HepG2 (cell line): ENCODE data around the gene ERCC4. TPM values are rescaled to one million over a fixed set of nuclear protein-coding genes. Genes with fewer than 3 reads are reported as not detected.
A peak's percentile ranks its signal among the peaks of the same experiment; 100 is the strongest.

Experiments
- ATF1 ChIP-seq: IDR thresholded peaks from 2 replicates; pipeline ENCODE4 v1.6.1; 2016; ENCODE audit warnings: mild to moderate bottlenecking, control low read depth
- CHD2 ChIP-seq: IDR thresholded peaks from 2 replicates; pipeline ENCODE4 v1.6.1; 2011; ENCODE audit warnings: low read depth, low read length, improper control_type of control experiment
- EED ChIP-seq: sonication (generic); formaldehyde crosslinking; IDR thresholded peaks from 2 replicates; pipeline ENCODE4 v1.5.0; 2020; ENCODE audit warnings: mild to moderate bottlenecking, missing genetic modification reagents
- HNRNPK ChIP-seq: fragments of 200-400 bp; formaldehyde crosslinking; IDR thresholded peaks from 2 replicates; pipeline ENCODE4 v1.6.1; 2018; ENCODE audit warnings: low read length, low read depth, moderate library complexity, mild to moderate bottlenecking; ENCODE audit not compliant: poor library complexity, severe bottlenecking
- KDM5B ChIP-seq: sonication (generic); formaldehyde crosslinking; IDR thresholded peaks from 2 replicates; pipeline ENCODE4 v1.4.0; 2020; ENCODE audit warnings: missing genetic modification reagents, mild to moderate bottlenecking, borderline replicate concordance
- KLF15 ChIP-seq: sonication (generic); formaldehyde crosslinking; IDR thresholded peaks from 2 replicates; pipeline ENCODE4 v1.8.1; 2023; ENCODE audit warnings: borderline replicate concordance, mild to moderate bottlenecking, inconsistent platforms, missing genetic modification reagents, mixed read lengths
- MED1 ChIP-seq: sonication (generic); formaldehyde crosslinking; IDR thresholded peaks from 2 replicates; pipeline ENCODE4 v1.4.0; 2020; ENCODE audit warnings: missing genetic modification reagents
- NAIF1 ChIP-seq: sonication (generic); formaldehyde crosslinking; IDR thresholded peaks from 2 replicates; pipeline ENCODE4 v1.5.0; 2020; ENCODE audit warnings: mild to moderate bottlenecking, missing genetic modification reagents, borderline replicate concordance
- RBFOX2 ChIP-seq: fragments of 200-400 bp; formaldehyde crosslinking; IDR thresholded peaks from 2 replicates; pipeline ENCODE4 v1.6.1; 2017; ENCODE audit warnings: low read depth, mild to moderate bottlenecking, low read length
- RBM39 ChIP-seq: fragments of 200-400 bp; formaldehyde crosslinking; IDR thresholded peaks from one replicate; pipeline ENCODE4 v1.6.1; 2018; ENCODE audit warnings: antibody characterized with exemption, mild to moderate bottlenecking, low read depth, low read length; ENCODE audit not compliant: poor library complexity, severe bottlenecking
- SP1 ChIP-seq, 2 experiments: fragments of 450-650 bp in 1 of 2; sonication (generic) in 1 of 2; formaldehyde crosslinking in 1 of 2; IDR thresholded peaks; 2 replicates each; pipeline versions ENCODE4 v1.4.0 to v1.6.1; 2016 to 2020; ENCODE audit warnings: missing genetic modification reagents in 1 of 2
- U2AF2 ChIP-seq: fragments of 200-400 bp; formaldehyde crosslinking; IDR thresholded peaks from 2 replicates; pipeline ENCODE4 v1.6.1; 2017; ENCODE audit warnings: low read depth, mild to moderate bottlenecking, low read length
- ZFP41 ChIP-seq: sonication (generic); formaldehyde crosslinking; IDR thresholded peaks from 2 replicates; pipeline ENCODE4 v1.4.0; 2020; ENCODE audit warnings: mild to moderate bottlenecking, missing genetic modification reagents, borderline replicate concordance
- ZFP62 ChIP-seq: sonication (generic); formaldehyde crosslinking; IDR thresholded peaks from 2 replicates; pipeline ENCODE4 v1.4.0; 2020; ENCODE audit warnings: missing genetic modification reagents
- ZMAT3 ChIP-seq: sonication (generic); formaldehyde crosslinking; conservative IDR thresholded peaks from 2 replicates; pipeline ENCODE4 v1.7.0; 2021; ENCODE audit warnings: missing genetic modification reagents
- ZNF34 ChIP-seq: sonication (generic); formaldehyde crosslinking; IDR thresholded peaks from 2 replicates; pipeline ENCODE4 v1.4.0; 2020; ENCODE audit warnings: mild to moderate bottlenecking, missing genetic modification reagents, borderline replicate concordance
- ZNF451 ChIP-seq: sonication (generic); formaldehyde crosslinking; IDR thresholded peaks from 2 replicates; pipeline ENCODE4 v1.5.0; 2020; ENCODE audit warnings: mild to moderate bottlenecking, missing genetic modification reagents
- ZNF468 ChIP-seq: sonication (generic); formaldehyde crosslinking; IDR thresholded peaks from 2 replicates; pipeline ENCODE4 v1.8.0; 2022; ENCODE audit warnings: mild to moderate bottlenecking, moderate library complexity, missing genetic modification reagents
- ZNF569 ChIP-seq: sonication (generic); formaldehyde crosslinking; IDR thresholded peaks from 2 replicates; pipeline ENCODE4 v1.5.0; 2020; ENCODE audit warnings: mild to moderate bottlenecking, missing genetic modification reagents, moderate library complexity, borderline replicate concordance
- ZNF589 ChIP-seq: sonication (generic); formaldehyde crosslinking; conservative IDR thresholded peaks from 2 replicates; pipeline ENCODE4 v1.8.0; 2022; ENCODE audit warnings: mild to moderate bottlenecking, moderate library complexity, missing genetic modification reagents
- ZNF678 ChIP-seq: sonication (generic); formaldehyde crosslinking; IDR thresholded peaks from 2 replicates; pipeline ENCODE4 v1.4.0; 2020; ENCODE audit warnings: mild to moderate bottlenecking, missing genetic modification reagents
- ZNF776 ChIP-seq: sonication (generic); formaldehyde crosslinking; IDR thresholded peaks from 2 replicates; pipeline ENCODE4 v1.4.0; 2020; ENCODE audit warnings: mild to moderate bottlenecking, missing genetic modification reagents
- polyA plus RNA-seq, 8 experiments: library from polyadenylated mRNA; depleted of rRNA in 3 of 8; stranded (reverse) in 7 of 8; unstranded in 1 of 8; fragments of >200 nt; fragmentation: Illumina TruSeq in 4 of 8; extraction: Trizol in 4 of 8; gene quantifications; 2 replicates each; pipeline versions ENCODE4 v1.2.1 to v1.2.3, GENCODE V29; 2011 to 2016; ENCODE audit warnings: low read depth in 4 of 8, missing spikeins in 1 of 8, mixed read lengths in 1 of 8; ENCODE audit not compliant: insufficient read depth in 1 of 8
- total RNA-seq, 5 experiments: library from RNA; depleted of rRNA; stranded (reverse); fragments of >200 nt; fragmentation: Illumina TruSeq; extraction: Trizol; gene quantifications; 2 replicates each; pipeline ENCODE4 v1.2.3, GENCODE V29; 2016; ENCODE audit warnings: low read depth in 1 of 5
- TF ChIP-seq, protein P1 (sequence below): sonication (generic); formaldehyde crosslinking; IDR thresholded peaks from 2 replicates; pipeline ENCODE4 v1.4.0; 2020; ENCODE audit warnings: mild to moderate bottlenecking, missing genetic modification reagents, borderline replicate concordance
- TF ChIP-seq, protein P2 (sequence below): sonication (generic); formaldehyde crosslinking; IDR thresholded peaks from 2 replicates; pipeline ENCODE4 v1.5.0; 2020; ENCODE audit warnings: mild to moderate bottlenecking, missing genetic modification reagents, moderate library complexity
- TF ChIP-seq, protein P3 (sequence below): sonication (generic); formaldehyde crosslinking; IDR thresholded peaks from 2 replicates; pipeline ENCODE4 v1.4.0; 2020; ENCODE audit warnings: missing genetic modification reagents

ERCC4 gene
- total and polyA plus RNA-seq, 2 of the 13 experiments (the other 11 are each of a cell fraction or from before 2014, with no cell fraction given) = 5.4 to 15.2 TPM

DNA sequence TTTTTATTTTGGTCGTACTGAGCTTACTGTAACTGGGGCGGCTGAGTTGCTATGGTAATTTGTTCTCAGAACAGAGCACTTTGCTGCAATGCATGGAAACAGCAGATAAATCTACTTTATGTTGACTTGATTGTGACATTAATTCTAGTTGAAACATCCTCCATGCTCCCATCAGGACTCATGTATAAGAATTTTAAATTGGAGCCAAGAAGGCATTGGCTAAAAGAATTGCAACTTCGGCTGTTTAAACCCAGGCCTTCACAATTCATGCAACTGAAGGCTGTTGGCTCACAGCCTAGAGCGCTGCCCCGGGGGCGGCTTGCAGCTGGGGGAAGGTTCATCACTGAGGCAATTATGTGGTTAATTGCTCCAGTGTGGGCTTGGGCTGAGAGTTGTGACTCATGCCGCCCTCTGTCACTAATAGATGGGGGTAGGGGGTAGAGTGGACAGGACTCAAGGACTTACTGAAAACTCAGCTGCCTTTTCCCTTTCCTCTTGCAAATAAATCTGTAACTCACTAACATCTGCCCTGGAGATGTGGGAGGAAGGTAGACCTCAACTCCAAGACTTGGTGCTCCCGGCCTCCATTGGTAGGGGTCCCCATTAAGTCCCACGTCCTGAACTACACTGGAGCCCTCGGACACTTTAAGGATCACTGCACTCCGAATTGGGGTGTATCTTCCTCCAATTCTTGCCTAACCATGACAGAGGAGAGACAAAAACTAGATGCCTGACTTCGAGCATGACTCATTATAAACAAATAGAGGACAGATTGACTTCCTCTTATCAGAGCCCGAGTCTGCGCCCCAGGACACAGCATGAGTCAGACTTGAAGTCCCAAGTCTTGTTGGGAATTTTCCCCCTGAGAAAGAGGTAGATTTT, 37.5 kb downstream of the ERCC4 start (continued):
- TF ChIP-seq, protein P1, sequence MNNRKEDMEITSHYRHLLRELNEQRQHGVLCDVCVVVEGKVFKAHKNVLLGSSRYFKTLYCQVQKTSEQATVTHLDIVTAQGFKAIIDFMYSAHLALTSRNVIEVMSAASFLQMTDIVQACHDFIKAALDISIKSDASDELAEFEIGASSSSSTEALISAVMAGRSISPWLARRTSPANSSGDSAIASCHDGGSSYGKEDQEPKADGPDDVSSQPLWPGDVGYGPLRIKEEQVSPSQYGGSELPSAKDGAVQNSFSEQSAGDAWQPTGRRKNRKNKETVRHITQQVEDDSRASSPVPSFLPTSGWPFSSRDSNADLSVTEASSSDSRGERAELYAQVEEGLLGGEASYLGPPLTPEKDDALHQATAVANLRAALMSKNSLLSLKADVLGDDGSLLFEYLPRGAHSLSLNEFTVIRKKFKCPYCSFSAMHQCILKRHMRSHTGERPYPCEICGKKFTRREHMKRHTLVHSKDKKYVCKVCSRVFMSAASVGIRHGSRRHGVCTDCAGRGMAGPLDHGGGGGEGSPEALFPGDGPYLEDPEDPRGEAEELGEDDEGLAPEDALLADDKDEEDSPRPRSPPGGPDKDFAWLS (CRISPR knock-in tag) = no peak
- TF ChIP-seq ZFP41 (CRISPR knock-in tag) (no peak), ZFP62 (no peak), ZNF451 (CRISPR knock-in tag) (no peak), ZNF569 (no peak), RBM39 (no peak), KLF15 (CRISPR knock-in tag) (no peak), NAIF1 (CRISPR knock-in tag) (no peak), ZNF468 (CRISPR knock-in tag) (no peak), KDM5B (peak; percentile 38; the same call in 1 of the 2 replicates), ATF1 (CRISPR knock-in tag) (no peak), CHD2 (no peak), EED (CRISPR knock-in tag) (no peak), HNRNPK (no peak), U2AF2 (no peak), ZNF776 (CRISPR knock-in tag) (no peak), RBFOX2 (no peak), ZNF34 (CRISPR knock-in tag) (no peak), SP1 (IDR thresholded peaks at IDR 0.05) (no peak), SP1 (CRISPR knock-in tag; IDR thresholded peaks at IDR 0.05) (no peak), ZNF589 (CRISPR knock-in tag) (no peak), ZMAT3 (peak; percentile 44; the same call in 1 of the 2 replicates), ZNF678 (CRISPR knock-in tag) (no peak), MED1 (0 out of 2 replicates have a peak, but pooled peaks have one; percentile 25)
- TF ChIP-seq, protein P2, sequence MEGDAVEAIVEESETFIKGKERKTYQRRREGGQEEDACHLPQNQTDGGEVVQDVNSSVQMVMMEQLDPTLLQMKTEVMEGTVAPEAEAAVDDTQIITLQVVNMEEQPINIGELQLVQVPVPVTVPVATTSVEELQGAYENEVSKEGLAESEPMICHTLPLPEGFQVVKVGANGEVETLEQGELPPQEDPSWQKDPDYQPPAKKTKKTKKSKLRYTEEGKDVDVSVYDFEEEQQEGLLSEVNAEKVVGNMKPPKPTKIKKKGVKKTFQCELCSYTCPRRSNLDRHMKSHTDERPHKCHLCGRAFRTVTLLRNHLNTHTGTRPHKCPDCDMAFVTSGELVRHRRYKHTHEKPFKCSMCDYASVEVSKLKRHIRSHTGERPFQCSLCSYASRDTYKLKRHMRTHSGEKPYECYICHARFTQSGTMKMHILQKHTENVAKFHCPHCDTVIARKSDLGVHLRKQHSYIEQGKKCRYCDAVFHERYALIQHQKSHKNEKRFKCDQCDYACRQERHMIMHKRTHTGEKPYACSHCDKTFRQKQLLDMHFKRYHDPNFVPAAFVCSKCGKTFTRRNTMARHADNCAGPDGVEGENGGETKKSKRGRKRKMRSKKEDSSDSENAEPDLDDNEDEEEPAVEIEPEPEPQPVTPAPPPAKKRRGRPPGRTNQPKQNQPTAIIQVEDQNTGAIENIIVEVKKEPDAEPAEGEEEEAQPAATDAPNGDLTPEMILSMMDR = no peak
- TF ChIP-seq, protein P3, sequence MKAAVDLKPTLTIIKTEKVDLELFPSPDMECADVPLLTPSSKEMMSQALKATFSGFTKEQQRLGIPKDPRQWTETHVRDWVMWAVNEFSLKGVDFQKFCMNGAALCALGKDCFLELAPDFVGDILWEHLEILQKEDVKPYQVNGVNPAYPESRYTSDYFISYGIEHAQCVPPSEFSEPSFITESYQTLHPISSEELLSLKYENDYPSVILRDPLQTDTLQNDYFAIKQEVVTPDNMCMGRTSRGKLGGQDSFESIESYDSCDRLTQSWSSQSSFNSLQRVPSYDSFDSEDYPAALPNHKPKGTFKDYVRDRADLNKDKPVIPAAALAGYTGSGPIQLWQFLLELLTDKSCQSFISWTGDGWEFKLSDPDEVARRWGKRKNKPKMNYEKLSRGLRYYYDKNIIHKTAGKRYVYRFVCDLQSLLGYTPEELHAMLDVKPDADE (CRISPR knock-in tag) = no peak
